NCI-H82 treated with DMSO at 0.1 percent for 48 hours (cell line): ENCODE results near the gene FRRS1.

Experiments used
- DNase-seq: peaks from one replicate; lab custom pipeline; 2025; ENCODE audit not compliant: unreplicated experiment; lab: John Stamatoyannopoulos, UW

The FRRS1 gene

GRCh38 chr1:99737016-99737415, 29.4 kb downstream of the FRRS1 start:
- DNase-seq: peak; percentile 96

DNA sequence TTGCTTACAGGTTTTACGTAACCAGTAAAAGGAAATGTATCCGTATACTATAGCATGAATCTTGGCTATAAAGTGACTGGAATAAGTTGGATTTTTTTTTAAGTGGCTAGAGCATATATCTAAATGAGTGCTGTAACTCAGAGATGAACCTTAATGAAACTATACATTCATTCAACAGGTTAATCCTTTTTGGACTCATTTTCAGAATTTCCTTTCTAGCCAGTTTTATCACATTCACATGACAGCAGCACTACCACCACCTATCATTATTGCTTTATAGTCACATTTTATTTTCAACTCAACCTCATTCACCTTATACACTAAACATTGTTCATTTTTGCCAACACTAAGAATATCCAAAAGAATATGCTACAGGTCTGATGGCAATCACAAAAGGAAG, 30.6 kb downstream of the FRRS1 start:
- DNase-seq: no peak

DNA sequence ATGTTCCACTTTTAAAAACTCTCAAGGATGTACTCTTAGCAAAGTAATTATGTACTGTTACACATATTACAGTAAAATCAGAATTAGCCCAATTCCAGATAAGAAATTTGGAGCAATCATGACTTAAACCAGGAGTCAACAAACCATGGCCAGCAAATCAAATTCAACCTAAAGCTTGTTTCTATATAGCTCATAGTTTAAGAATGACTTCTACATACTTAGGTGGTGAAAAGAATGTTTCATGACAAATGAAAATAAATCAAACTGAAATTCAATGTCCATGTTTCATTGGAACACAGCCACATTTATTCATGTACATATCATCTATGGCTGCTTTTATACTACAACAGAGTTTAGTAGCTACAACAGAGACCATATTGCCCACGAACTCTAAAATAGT, 35.1 kb downstream of the FRRS1 start:
- no peak for DNase-seq

GRCh38 chr1:99728494-99729235, 37.8 kb downstream of the FRRS1 start:
- DNase-seq: peak; percentile 48

DNA sequence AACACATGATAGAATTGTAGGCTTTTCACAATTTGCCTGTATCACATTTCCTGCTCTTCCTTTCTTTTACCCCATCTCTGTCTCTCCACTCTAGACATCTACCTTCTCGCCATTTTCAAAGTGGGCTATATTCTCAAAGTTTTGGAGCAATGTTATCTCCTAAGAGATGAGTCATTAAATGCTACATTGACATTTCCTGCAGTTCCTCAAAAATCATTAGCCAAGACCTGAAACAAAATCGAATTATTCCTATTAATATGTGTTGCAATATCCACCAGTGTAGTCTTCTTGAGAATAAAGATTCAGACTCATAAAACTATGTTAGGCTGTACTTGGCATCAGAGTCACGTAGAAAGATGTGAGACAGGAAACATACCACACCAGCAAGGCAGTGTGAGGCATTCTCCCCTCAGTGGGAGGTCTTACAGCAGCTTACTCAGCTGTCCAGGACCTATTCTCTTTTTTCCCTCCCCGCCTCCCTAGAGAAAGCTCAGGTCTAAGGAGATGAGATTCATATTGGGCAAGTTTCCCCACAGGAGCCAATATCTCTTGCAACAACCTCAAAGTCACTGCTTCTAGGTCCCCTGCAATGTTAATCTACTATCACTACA, 38.8 kb downstream of the FRRS1 start:
- no peak for DNase-seq

GRCh38 chr1:99726818-99727217, 39.6 kb downstream of the FRRS1 start:
- DNase-seq: no peak

DNA sequence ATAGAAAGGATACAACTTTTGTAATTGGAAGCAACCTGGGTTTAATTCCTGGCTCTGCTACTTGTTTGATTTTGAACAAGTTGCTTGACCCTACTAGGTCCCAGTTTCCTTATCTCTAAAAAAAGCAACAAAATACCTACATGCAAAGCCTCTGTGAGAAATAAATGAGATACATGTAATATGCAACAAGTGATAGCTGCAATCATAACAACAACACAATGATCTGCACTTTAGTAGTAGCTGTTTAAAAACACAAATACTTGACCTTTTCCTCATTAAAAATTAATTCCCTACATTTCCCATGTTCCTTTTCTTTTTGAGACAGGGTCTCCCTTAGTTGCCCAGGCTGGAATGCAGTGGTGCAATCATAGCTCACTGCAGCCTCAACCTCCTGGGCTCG, 40.0 kb downstream of the FRRS1 start:
- DNase-seq: no peak

DNA sequence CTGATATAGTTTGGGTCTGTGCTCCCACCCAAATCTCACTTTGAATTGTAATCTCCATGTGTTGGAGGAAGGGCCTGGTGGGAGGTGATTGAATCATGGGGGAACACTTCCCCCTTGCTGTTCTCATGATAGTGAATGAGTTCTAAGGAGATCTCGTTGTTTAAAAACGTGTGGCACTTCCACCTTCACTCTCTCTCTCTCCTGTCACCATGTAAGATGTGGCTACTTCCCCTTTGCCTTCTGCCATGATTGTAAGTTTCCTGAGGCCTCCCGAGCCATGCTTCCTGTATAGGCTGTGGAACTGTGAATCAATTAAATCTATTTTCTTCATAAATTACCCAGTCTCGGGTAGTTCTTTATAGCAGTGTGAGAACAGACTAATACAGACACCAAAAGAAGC, 40.4 kb downstream of the FRRS1 start:
- no peak for DNase-seq

DNA sequence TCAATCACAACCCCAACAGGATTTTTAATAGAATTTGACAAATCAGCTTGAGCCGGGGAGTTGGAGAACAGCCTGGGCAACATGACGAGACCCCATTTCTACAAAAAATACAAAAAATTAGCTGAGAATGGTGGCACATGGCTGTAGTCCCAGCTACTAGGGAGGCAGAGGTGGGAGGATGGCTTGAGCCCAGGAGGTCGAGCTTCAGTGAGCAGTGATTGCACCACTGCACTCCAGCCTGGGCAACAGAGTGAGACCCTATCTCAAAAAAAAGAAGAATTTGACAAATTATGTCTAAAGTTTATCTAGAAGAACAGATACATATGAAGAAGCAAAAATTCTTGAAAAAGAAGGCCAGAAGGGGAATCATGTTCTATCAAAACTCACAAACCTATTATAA, 43.2 kb downstream of the FRRS1 start:
- DNase-seq: no peak

DNA sequence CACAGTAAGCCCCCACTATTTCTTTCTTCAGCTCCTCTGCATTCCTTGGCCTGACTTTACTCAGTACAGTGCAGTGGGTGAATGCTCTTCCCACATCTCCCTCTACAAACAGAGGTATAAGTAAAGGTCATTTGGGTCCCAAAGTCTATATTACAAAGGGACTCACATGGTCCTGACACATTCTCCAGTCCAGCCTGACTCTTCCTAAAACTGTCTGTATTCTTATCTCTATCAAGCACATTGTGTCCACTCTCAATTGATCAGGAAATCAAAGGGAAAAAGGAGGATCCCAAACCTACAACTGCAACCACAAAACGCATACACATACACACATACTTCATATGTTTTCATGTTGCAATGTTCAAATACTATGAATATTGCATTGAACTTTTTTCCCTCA, 49.4 kb downstream of the FRRS1 start:
- DNase-seq: no peak

DNA sequence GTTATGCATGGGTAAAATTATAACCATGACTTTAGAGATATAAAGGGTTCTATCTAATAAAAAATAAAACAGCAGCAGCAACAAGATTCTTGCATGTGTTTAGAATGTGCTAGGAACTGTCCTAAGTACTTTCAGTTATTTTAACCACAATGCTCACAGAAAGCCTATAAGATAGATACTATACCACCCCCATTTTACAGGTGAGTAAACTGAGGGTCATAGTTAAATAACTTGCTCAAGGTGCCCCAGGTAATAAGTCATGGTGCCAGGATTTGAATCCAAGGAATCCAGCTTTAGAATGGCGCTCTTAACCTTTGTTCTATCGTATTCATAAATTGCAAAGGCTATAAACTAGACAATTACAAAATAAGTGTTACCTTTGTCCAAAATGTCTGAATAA, 53.4 kb downstream of the FRRS1 start:
- no peak for DNase-seq

- DNase-seq: no peak
Measured at GRCh38 chr1:99710994-99711393, 55.4 kb downstream of the FRRS1 start.

DNA sequence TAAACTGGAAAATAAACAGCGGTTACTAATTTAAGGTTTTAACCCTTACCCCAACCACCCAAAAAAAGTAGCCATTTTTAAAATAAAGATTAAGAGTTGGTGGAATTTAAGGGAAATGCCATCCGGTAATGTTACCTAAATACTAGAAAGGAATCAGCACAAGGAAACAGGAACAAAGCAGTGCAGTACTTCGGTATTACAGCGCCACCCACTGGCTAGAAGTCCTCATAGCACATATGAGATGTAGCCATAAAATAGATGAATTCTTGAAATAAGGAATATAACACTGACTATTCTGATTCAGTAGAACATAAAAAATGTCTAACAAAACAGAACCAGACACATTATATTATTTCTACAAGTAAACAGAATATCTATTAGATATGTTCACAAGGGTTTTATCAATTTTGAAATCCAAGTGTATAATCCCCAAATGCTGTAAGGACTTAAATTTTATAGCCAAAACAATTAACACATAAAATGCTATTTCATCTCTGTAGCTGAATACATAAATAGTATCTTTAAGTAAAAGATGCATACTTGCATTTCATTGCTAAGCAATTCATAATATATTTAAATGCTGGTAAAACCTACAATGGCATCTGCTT, 58.8 kb downstream of the FRRS1 start:
- peak; percentile 82 for DNase-seq

- DNase-seq: no peak
Measured at GRCh38 chr1:99705385-99705784, 61.0 kb downstream of the FRRS1 start.

DNA sequence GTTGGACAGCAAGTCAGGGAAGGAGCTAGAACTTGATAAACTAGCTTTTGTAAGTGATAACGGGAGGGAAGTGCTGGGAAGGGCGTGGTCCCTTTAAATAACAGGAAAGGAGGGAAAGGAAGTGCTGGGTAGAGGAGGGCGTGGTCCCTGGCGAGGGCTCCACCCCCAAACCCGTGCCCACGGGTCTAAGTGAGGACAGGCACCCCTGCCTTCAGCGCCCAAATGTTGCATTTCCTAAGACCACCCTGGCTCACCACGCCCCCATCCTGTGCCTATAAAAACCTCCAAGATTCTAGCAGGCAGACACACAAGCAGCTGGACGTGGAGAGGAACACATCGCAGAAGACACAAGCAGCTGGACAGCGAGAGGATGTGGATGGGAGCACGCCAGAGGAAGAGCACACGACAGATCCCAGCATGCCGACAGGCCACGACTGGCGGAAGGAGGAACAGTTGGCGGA, 62.0 kb downstream of the FRRS1 start:
- DNase-seq: no peak

GRCh38 chr1:99702221-99702620, 64.2 kb downstream of the FRRS1 start:
- no peak for DNase-seq

DNA sequence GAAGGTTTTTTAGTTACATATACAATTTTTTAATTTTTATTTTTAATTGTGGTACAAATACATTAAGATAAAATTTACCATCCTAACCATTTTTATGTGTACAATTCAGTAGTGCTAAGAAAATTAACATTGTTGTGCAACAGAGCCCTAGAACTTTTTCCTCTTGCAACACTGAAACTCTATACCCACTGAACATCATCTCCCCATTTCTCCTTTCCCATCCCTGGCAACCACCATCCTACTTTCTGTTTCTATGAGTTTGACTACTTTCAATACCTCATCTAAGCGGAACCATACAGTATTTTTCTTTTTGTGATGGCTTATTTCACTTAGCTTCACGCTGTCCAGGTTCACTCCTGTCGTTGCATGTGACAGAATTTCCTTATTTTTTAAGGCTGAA, 66.4 kb downstream of the FRRS1 start:
- DNase-seq: no peak

- DNase-seq: no peak
Measured at GRCh38 chr1:99697580-99697979, 68.9 kb downstream of the FRRS1 start.

- DNase-seq: no peak
Measured at GRCh38 chr1:99696616-99697015, 69.8 kb downstream of the FRRS1 start.

GRCh38 chr1:99691175-99691574, 75.3 kb downstream of the FRRS1 start:
- no peak for DNase-seq

GRCh38 chr1:99685516-99686180, 80.8 kb downstream of the FRRS1 start:
- DNase-seq: peak; percentile 87

DNA sequence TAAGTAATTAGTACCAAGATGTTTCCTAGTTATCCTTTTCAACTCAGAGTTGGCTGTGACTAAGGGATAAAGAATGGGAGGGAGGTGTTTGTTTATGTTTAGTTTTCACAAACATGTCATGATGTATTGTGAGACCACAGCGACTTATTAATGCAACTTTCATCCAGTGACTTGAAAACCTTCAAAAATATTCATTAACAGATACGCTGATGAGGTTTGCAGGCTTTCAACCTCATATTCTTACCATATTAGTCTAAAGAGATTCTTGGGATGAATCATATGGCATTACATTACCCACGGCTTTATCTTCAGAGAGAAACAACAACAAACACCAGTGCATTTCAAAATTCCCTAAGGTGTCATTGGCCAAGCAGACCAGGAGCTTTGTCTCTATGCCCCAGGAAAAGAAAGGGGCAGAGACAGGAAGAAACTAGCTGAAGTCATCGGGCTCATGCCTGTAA, 84.1 kb downstream of the FRRS1 start:
- no peak for DNase-seq
